Body of pancreas (tissue), 4 donors: ENCODE data around the gene SLC35F3. TPM values are rescaled to one million over a fixed set of nuclear protein-coding genes. Genes with fewer than 3 reads are reported as not detected.
"Not testable (repeated sequence)": the region's sequence is repeated elsewhere in the genome, so short reads cannot be mapped to it uniquely, and the experiment has no call there.

ENCODE experiments used
- ATAC-seq: fragments of 150-250 bp; one replicate; pipeline ENCODE4 v1.9.1; 2016
- DNase-seq, 4 donors: peaks; one replicate each; pipeline ENCODE4 v3.0.0-alpha.2; 2019
- H3K27ac ChIP-seq, 4 donors: fragments of 200-600 bp; sonication (generic); 1 replicate in 3 of 4; 2 replicates in 1 of 4; pipeline versions ENCODE4 v1.5.1 to v1.6.1; 2016 to 2019; ENCODE audit warnings: mild to moderate bottlenecking in 1 of 4, mixed read lengths in 1 of 4, moderate library complexity in 1 of 4
- H3K27me3 ChIP-seq, 2 donors: fragments of 200-600 bp; sonication (generic); one replicate each; pipeline ENCODE4 v1.6.0; 2016; ENCODE audit warnings: mild to moderate bottlenecking in 1 of 2
- H3K36me3 ChIP-seq, 2 donors: fragments of 200-600 bp; sonication (generic); replicated peaks in 1 of 2; 2 replicates each; pipeline ENCODE4 v1.5.1; 2016; ENCODE audit warnings: low read depth in 2 of 2; ENCODE audit not compliant: insufficient read depth in 1 of 2
- H3K4me1 ChIP-seq: fragments of 200-600 bp; sonication (generic); one replicate; pipeline ENCODE4 v1.6.0; 2016
- H3K4me3 ChIP-seq, 2 donors: fragments of 200-600 bp; sonication (generic); 1 replicate in 1 of 2; 2 replicates in 1 of 2; pipeline ENCODE4 v1.5.1; 2016 to 2019
- H3K9me3 ChIP-seq, 3 donors: fragments of 200-600 bp; sonication (generic); 1 replicate in 2 of 3; 2 replicates in 1 of 3; pipeline ENCODE4 v1.5.1; 2016
- POLR2A ChIP-seq, 3 donors: fragments of 450-650 bp; IDR thresholded peaks; one replicate each; pipeline ENCODE4 v1.6.1; 2016; ENCODE audit warnings: antibody characterized with exemption in 3 of 3, mild to moderate bottlenecking in 2 of 3
- WGBS, 2 donors: methylation state at CpG; one replicate each; pipeline ENCODE4 v1.1.5; 2017; 5-methylcytosine and 5-hydroxymethylcytosine counted together
- intact Hi-C: fragments of 100-400 bp; cut with DNase I; formaldehyde crosslinking; loops from one replicate; pipeline ENCODE4 v1.15.1; 2023
- total RNA-seq, 2 donors: library from RNA; depleted of rRNA; stranded (reverse); fragments of >200 nt; gene quantifications; one replicate each; pipeline ENCODE4 v1.1.0, GENCODE V29; 2016
- TF ChIP-seq, protein P1 (sequence below), 7 experiments: fragments of 450-650 bp in 4 of 7; fragments of 200-600 bp in 3 of 7; sonication (generic) in 3 of 7; IDR thresholded peaks; one replicate each; pipeline ENCODE4 v1.5.1; 2016 to 2019; ENCODE audit warnings: antibody characterized with exemption in 7 of 7

The SLC35F3 gene
- total RNA-seq, 2 donors from 2014 or later: 0.99 to 11.7 TPM

DNA sequence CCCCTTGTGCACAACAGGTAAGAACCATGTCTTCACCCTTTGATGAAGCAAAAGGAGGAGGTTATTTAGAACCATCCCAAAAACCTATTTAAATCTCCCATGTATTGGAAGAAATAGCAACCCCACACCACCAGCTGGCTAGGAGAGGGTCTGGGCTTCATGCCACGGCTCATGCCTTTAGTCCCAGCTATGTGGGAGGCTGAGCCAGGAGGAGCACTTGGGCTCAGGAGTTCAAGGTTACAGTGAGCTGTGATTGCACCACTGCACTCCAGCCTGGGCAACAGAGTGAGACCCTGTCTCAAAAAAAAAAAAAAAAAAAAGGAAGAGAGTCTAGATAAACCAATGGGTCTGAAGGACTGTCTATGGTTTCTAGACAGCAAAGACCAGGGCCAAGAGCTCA lies 270.9 kb downstream of the SLC35F3 start:
- TF ChIP-seq, protein P1, sequence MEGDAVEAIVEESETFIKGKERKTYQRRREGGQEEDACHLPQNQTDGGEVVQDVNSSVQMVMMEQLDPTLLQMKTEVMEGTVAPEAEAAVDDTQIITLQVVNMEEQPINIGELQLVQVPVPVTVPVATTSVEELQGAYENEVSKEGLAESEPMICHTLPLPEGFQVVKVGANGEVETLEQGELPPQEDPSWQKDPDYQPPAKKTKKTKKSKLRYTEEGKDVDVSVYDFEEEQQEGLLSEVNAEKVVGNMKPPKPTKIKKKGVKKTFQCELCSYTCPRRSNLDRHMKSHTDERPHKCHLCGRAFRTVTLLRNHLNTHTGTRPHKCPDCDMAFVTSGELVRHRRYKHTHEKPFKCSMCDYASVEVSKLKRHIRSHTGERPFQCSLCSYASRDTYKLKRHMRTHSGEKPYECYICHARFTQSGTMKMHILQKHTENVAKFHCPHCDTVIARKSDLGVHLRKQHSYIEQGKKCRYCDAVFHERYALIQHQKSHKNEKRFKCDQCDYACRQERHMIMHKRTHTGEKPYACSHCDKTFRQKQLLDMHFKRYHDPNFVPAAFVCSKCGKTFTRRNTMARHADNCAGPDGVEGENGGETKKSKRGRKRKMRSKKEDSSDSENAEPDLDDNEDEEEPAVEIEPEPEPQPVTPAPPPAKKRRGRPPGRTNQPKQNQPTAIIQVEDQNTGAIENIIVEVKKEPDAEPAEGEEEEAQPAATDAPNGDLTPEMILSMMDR (IDR thresholded peaks at IDR 0.05): no peak
- no peak for TF ChIP-seq POLR2A (IDR thresholded peaks at IDR 0.05)
- ATAC-seq: no peak
- no peaks in the 10 kb centered on the region for H3K27me3 ChIP-seq
- H3K4me3 ChIP-seq: no peak overlapping the region
- intact Hi-C loops: no loop called here
- no peak for DNase-seq
- no peaks in the 10 kb centered on the region for H3K9me3 ChIP-seq
- no peak overlapping the region for H3K27ac ChIP-seq
- no peaks in the 10 kb centered on the region for H3K4me1 ChIP-seq
- WGBS, 2 donors: 80 to 93% methylated on average over 1 of the region's 1 CpG
- H3K36me3 ChIP-seq: no peaks in the 10 kb centered on the region

DNA sequence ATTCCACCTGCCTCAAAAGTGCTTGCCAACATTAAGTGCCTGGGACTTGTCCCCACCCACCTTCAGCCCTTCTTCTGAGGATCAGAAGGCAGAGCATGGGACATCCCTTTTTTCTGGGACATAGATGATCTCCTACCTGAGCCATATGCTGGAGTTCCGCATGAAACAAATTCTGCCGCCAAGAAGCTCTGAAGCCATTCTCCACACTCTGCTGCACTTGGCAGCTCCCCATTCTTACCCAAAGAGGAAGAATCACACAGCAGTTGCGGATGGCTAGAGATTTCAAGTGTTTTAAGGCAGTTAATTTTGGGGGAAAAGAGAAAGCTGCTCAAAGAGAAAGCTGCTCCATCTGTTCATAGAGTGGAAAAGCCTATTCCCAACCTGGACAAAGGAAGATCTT lies 271.5 kb downstream of the SLC35F3 start:
- no peak for DNase-seq

DNA sequence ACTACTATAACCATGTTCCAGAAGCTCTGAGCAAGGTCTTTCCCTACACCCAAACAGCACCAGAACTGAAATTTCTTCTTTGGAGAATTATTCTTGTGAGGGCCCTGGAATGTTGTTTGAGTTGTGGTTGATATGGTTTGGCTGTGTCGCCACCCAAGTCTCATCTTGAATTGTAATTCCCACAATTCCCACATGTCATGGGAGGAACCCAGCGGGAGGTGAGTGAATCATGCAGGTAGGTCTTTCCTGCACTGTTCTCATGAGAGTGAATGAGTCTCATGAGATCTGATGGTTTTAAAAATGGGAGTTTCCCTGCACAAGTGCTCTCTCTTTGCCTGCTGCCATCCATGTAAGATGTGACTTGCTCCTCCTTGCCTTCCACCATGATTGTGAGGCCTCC lies 272.4 kb downstream of the SLC35F3 start:
- intact Hi-C loops, ATAC-seq, H3K27me3 ChIP-seq, H3K36me3 ChIP-seq, H3K27ac ChIP-seq, H3K9me3 ChIP-seq, H3K4me1 ChIP-seq, DNase-seq, H3K4me3 ChIP-seq: not testable (repeated sequence)
- WGBS, 2 donors: 71 to 91% methylated on average over 2 of the region's 2 CpGs

More for the DNA sequence above, 271.5 kb downstream of the SLC35F3 start:
- H3K36me3 ChIP-seq: no peaks in the 10 kb centered on the region
- H3K27me3 ChIP-seq: no peaks in the 10 kb centered on the region
- no peaks in the 10 kb centered on the region for H3K9me3 ChIP-seq
- H3K4me3 ChIP-seq: no peak overlapping the region
- no peak overlapping the region for H3K27ac ChIP-seq
- TF ChIP-seq POLR2A (IDR thresholded peaks at IDR 0.05): no peak
- TF ChIP-seq, protein P1 (IDR thresholded peaks at IDR 0.05): no peak
- intact Hi-C loops: no loop called here
- no peak for ATAC-seq
- WGBS, 2 donors: 80 to 82% methylated on average over 3 of the region's 3 CpGs
- H3K4me1 ChIP-seq: no peaks in the 10 kb centered on the region

DNA sequence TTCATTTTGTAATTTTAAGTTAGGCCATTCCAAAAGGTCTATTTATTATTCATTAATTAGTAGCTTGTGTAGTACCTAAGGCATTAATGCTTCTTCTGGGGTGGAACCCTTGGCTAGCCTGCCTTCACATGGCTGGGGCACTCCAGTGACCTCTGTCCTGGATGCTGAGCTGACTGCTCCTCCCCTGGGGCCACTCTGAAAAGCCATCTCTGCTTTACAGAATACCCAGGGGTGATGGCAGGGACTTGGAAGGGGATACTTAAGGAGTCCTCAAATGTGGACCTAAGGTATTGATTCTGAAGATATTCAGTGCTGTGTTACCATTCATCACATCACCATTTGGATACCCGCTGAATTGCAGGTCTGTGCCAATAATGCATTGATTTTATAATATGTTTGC lies 281.0 kb downstream of the SLC35F3 start:
- H3K36me3 ChIP-seq: no peaks in the 10 kb centered on the region
- H3K27ac ChIP-seq: no peak overlapping the region
- no peaks in the 10 kb centered on the region for H3K4me1 ChIP-seq
- WGBS, 2 donors: 36 to 59% methylated on average over 1 of the region's 1 CpG
- TF ChIP-seq POLR2A (IDR thresholded peaks at IDR 0.05): no peak
- TF ChIP-seq, protein P1 (IDR thresholded peaks at IDR 0.05): no peak
- no peak overlapping the region for H3K4me3 ChIP-seq
- no peak for DNase-seq
- no peaks in the 10 kb centered on the region for H3K27me3 ChIP-seq
- intact Hi-C loops: no loop called here
- no peak for ATAC-seq
- H3K9me3 ChIP-seq: no peaks in the 10 kb centered on the region

DNA sequence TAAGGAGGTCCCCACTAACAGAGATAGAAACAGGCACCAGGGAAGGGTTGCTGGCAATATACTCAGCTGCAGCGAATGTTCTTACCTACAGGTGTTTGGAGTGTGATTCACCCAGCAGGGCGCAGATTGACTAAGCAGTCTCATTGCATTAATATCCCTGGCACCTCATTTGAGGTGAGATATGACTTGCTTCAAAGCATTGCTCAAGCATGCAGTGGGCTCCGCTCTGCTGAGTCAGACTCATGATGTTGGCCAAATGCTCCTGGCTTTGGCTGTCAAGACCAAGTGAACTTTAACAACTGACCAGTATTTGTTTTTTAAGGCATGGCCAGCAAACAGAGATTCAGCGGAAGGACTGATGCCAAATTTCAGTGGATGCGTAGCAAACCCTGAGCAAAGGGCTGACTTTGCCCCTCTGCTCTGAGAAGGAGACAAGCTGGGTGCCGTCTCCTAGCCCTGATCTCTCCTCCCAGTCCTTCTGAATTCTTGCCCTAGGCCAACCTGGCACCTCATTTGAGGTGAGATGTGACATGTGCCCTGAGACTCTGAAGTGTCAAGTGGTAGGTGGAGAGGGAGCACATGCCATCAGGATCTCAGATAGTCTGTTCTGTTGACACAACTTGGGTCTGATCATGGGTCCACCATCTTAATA lies 281.7 kb downstream of the SLC35F3 start:
- H3K27me3 ChIP-seq: no peaks in the 10 kb centered on the region
- no peak for TF ChIP-seq POLR2A (IDR thresholded peaks at IDR 0.05)
- TF ChIP-seq, protein P1 (IDR thresholded peaks at IDR 0.05): no peak
- WGBS, 2 donors: 78 to 91% methylated on average over 5 to 6 of the region's 6 CpGs
- no peak overlapping the region for H3K27ac ChIP-seq
- H3K4me1 ChIP-seq: no peaks in the 10 kb centered on the region
- H3K9me3 ChIP-seq: no peaks in the 10 kb centered on the region
- no peaks in the 10 kb centered on the region for H3K36me3 ChIP-seq
- DNase-seq: peak in 1 of 4 donors; percentile 78
- no peak overlapping the region for H3K4me3 ChIP-seq
- no peak for ATAC-seq
- intact Hi-C loops: no loop called here
